SK-N-MC (cell line): Measurements from ENCODE around the gene DGKH.

Source experiments
- EZH2 ChIP-seq: fragments of 200-600 bp; sonication (generic); IDR thresholded peaks from one replicate; pipeline ENCODE4 v1.6.1; 2017; ENCODE audit warnings: antibody characterized with exemption
- POLR2AphosphoS5 ChIP-seq: IDR thresholded peaks from 2 replicates; pipeline ENCODE4 v1.6.1; 2012; ENCODE audit warnings: mild to moderate bottlenecking, low read depth, low read length, borderline replicate concordance

GRCh38 chr13:42035905-42036521, 12.4 kb upstream of the DGKH start:
- TF ChIP-seq EZH2 (no peak), POLR2AphosphoS5 (no peak)
